Peyer's patch (tissue), 4 donors: ENCODE data around the gene NUPR2.
"Not testable (repeated sequence)": the region's sequence is repeated elsewhere in the genome, so short reads cannot be mapped to it uniquely, and the experiment has no call there.

Experiments used
- CTCF ChIP-seq, 6 experiments: fragments of 450-650 bp in 4 of 6; fragments of 200-600 bp in 2 of 6; sonication (generic) in 1 of 6; IDR thresholded peaks; one replicate each; pipeline ENCODE4 v1.5.1; 2017 to 2019; ENCODE audit warnings: antibody characterized with exemption in 6 of 6, mild to moderate bottlenecking in 3 of 6, moderate library complexity in 1 of 6
- POLR2A ChIP-seq, 2 donors: fragments of 450-650 bp; IDR thresholded peaks; one replicate each; pipeline ENCODE4 v1.5.1; 2017; ENCODE audit warnings: antibody characterized with exemption in 2 of 2, mild to moderate bottlenecking in 2 of 2, moderate library complexity in 2 of 2

- not testable (repeated sequence) for TF ChIP-seq CTCF, POLR2A (IDR thresholded peaks at IDR 0.05)
Observed at GRCh38 chr7:56098187-56099008, 17.8 kb downstream of the NUPR2 start.
